Measurements from ENCODE around the gene FHOD1. TPM values are rescaled to one million over a fixed set of nuclear protein-coding genes. Genes with fewer than 3 reads are reported as not detected.
A peak's percentile ranks its signal among the peaks of the same experiment; 100 is the strongest.

FHOD1 gene
- total and polyA plus RNA-seq, 10 of the 15 experiments (the other 5 are each of a cell fraction or from before 2014, with no cell fraction given): 8.9 to 65.7 (median 18.1) TPM

- ChIA-PET POLR2A (interaction anchor here (0.6 to 0.8 kb wide), 2 partner anchors 9 to 45 kb away, joined by 3 to 4 read pairs; partner anchors contain the start of gene E2F4), SMC1A (ENCODE audit: uncharacterized antibody, unreplicated experiment) (interaction anchor here (2.1 kb wide), 1 partner anchor 10 kb away, joined by 8 read pairs; the partner anchor contains the start of gene TMEM208), CTCF (interaction anchor here (1.4 kb wide), 1 partner anchor 10 kb away, joined by 5 read pairs; the partner anchor contains the start of gene TMEM208), RAD21 (ENCODE audit: unreplicated experiment) (interaction anchor here (0.6 to 0.7 kb wide), 2 partner anchors 9 to 10 kb away, joined by 3 to 4 read pairs; no protein-coding TSS in a partner anchor)
- Histone ChIP-seq H3K27me3 (replicated peaks in 1 of 2; ENCODE audit: control insufficient read depth in 2 of 2, insufficient read depth in 2 of 2, low read length in 1 of 2) (no peaks in the 10 kb centered on the region), H3K4me2 (ENCODE audit: control insufficient read depth, insufficient read depth) (no peak overlapping the region), H3K27ac (ENCODE audit: control insufficient read depth, insufficient read depth) (no peak overlapping the region), H3K36me3 (ENCODE audit: control insufficient read depth in 2 of 2, insufficient read depth in 2 of 2, low read length in 1 of 2) (peaks cover 20 to 35% of the 10 kb centered on the region in 2 experiments; a peak in 3 of 4 replicates), H3K4me3 (no peak overlapping the region), H2AFZ (ENCODE audit: control insufficient read depth, low read depth, low read length) (no peak overlapping the region), H3K4me1 (ENCODE audit: control insufficient read depth, insufficient read depth, low read length) (0 out of 2 replicates have a peak, but pooled peaks cover 3% of the 10 kb centered on the region), H3K9ac (ENCODE audit: control insufficient read depth, insufficient read depth, low read length) (no peak overlapping the region), H3K79me2 (ENCODE audit: control insufficient read depth, insufficient read depth, low read length) (peaks cover 5% of the 10 kb centered on the region), H3K9me3 (replicated peaks; ENCODE audit: control insufficient read depth, insufficient read depth, low read length) (no peaks in the 10 kb centered on the region), H4K20me1 (ENCODE audit: control insufficient read depth, insufficient read depth) (no peaks in the 10 kb centered on the region)
- no peak for TF ChIP-seq IRF3 (IDR thresholded peaks at IDR 0.05)
- TF ChIP-seq WRNIP1 (IDR thresholded peaks at IDR 0.05; ENCODE audit: borderline replicate concordance, low read depth, low read length): no peak
- TF ChIP-seq POLR2A (IDR thresholded peaks at IDR 0.05; ENCODE audit: low read depth, low read length): peak; percentile 19; the same call in 1 of the 2 replicates
- no TSS peak for BruUV-seq (replicated peaks)
- WGBS (ENCODE audit: insufficient coverage, insufficient replicate concordance, low lambda C conversion rate, missing lambda C conversion rate): 94% methylated on average over 43 of the region's 50 CpGs
- DNase-seq (ENCODE audit: low read depth, low spot score) (no peak), ATAC-seq (peak; percentile 97), FAIRE-seq (no peak)
- intact Hi-C loops (cut with micrococcal nuclease; ENCODE audit: unreplicated experiment) (no loop called here), in situ Hi-C loops (cut with MboI) (no loop called here)
These were observed 10.5 kb downstream of the FHOD1 start for GRCh38 chr16:67236563-67237395.

Measured in GM12878 (cell line).